ENCODE results near the gene RAB11B. TPM values are rescaled to one million over a fixed set of nuclear protein-coding genes. Genes with fewer than 3 reads are reported as not detected.
A peak's percentile ranks its signal among the peaks of the same experiment; 100 is the strongest.

Gene RAB11B
- total and polyA plus RNA-seq, 9 of the 15 experiments (the other 6 are each of a cell fraction or from before 2014, with no cell fraction given) = 0.74 to 71.0 (median 13.8) TPM

GRCh38 chr19:8371011-8371804 is 19.0 kb upstream of the RAB11B start (continued):
- TF ChIP-seq FOXM1 (IDR thresholded peaks at IDR 0.05; ENCODE audit: low read depth) (no peak), FOXM1 (CRISPR knock-in tag; IDR thresholded peaks at IDR 0.05; ENCODE audit: low read depth) (no peak), SMAD4 (CRISPR knock-in tag; conservative IDR thresholded peaks at IDR 0.05) (peak; percentile 44; the same call in 1 of the 2 replicates), SMARCB1 (IDR thresholded peaks at IDR 0.05; ENCODE audit: insufficient read length, low read depth) (no peak), ERF (CRISPR knock-in tag; IDR thresholded peaks at IDR 0.05) (no peak), TEAD4 (IDR thresholded peaks at IDR 0.05; ENCODE audit: low read length) (peak; percentile 65), TEAD4 (CRISPR knock-in tag; IDR thresholded peaks at IDR 0.05; ENCODE audit: borderline replicate concordance) (no peak), GTF2A2 (tag; IDR thresholded peaks at IDR 0.05) (no peak), POLR2G (IDR thresholded peaks at IDR 0.05; ENCODE audit: low read depth, low read length) (peak; percentile 73), CBFA2T2 (conservative IDR thresholded peaks at IDR 0.05) (peak; percentile 69), HNRNPUL1 (IDR thresholded peaks at IDR 0.05; ENCODE audit: low read length) (no peak), PKNOX1 (IDR thresholded peaks at IDR 0.05) (peak; percentile 33; the same call in 1 of the 2 replicates), ZNF197 (CRISPR knock-in tag; IDR thresholded peaks at IDR 0.05; ENCODE audit: low read depth) (no peak), NR1H2 (CRISPR knock-in tag; IDR thresholded peaks at IDR 0.05) (peak; percentile 65; the same call in 1 of the 2 replicates), MITF (IDR thresholded peaks at IDR 0.05) (no peak), DDX20 (tag; IDR thresholded peaks at IDR 0.05; ENCODE audit: low read depth) (no peak), RBBP5 (IDR thresholded peaks at IDR 0.05; ENCODE audit: borderline replicate concordance, insufficient read depth, low read length, poor library complexity, severe bottlenecking) (peak; percentile 69), NR2C2 (CRISPR knock-in tag; IDR thresholded peaks at IDR 0.05) (no peak), NR2C2 (tag; IDR thresholded peaks at IDR 0.05) (peak; percentile 46; the same call in 1 of the 2 replicates), ZNF253 (CRISPR knock-in tag; conservative IDR thresholded peaks at IDR 0.05) (no peak), POLR2B (IDR thresholded peaks at IDR 0.05; ENCODE audit: low read depth, partially characterized antibody) (peak; percentile 45), YY1 (IDR thresholded peaks at IDR 0.05; ENCODE audit: borderline replicate concordance in 1 of 3, control insufficient read depth in 1 of 3, extremely low read depth in 1 of 3, insufficient read depth in 3 of 3, insufficient read length in 1 of 3, insufficient replicate concordance in 2 of 3, low read depth in 1 of 3, low read length in 2 of 3) (peak in 1 of 3 experiments; percentile 26), MCM5 (IDR thresholded peaks at IDR 0.05; ENCODE audit: low read depth) (no peak), SUPT5H (IDR thresholded peaks at IDR 0.05) (0 out of 2 replicates have a peak, but pooled peaks have one; percentile 45)
- TF ChIP-seq, protein P1, sequence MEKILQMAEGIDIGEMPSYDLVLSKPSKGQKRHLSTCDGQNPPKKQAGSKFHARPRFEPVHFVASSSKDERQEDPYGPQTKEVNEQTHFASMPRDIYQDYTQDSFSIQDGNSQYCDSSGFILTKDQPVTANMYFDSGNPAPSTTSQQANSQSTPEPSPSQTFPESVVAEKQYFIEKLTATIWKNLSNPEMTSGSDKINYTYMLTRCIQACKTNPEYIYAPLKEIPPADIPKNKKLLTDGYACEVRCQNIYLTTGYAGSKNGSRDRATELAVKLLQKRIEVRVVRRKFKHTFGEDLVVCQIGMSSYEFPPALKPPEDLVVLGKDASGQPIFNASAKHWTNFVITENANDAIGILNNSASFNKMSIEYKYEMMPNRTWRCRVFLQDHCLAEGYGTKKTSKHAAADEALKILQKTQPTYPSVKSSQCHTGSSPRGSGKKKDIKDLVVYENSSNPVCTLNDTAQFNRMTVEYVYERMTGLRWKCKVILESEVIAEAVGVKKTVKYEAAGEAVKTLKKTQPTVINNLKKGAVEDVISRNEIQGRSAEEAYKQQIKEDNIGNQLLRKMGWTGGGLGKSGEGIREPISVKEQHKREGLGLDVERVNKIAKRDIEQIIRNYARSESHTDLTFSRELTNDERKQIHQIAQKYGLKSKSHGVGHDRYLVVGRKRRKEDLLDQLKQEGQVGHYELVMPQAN (IDR thresholded peaks at IDR 0.05; ENCODE audit: borderline replicate concordance) = 0 out of 2 replicates have a peak, but pooled peaks have one; percentile 23

Measured in K562 (cell line).